HCT116 (cell line): ENCODE results near the gene IGFALS. TPM values are rescaled to one million over a fixed set of nuclear protein-coding genes. Genes with fewer than 3 reads are reported as not detected.

Source experiments
- ATAC-seq: fragments of 200-7000 bp; cut with Tn5 transposase; 2 replicates; pipeline ENCODE4 v1.9.1; 2020; ENCODE audit warnings: mild to moderate bottlenecking, moderate library complexity
- BruUV-seq: library from RNA; stranded (reverse); fragments of 400-500 nt; replicated peaks from 2 replicates; lab custom pipeline; 2021; lab: Mats Ljungman, UMichigan
- CTCF ChIA-PET: fragments of 300-600 bp; sonication (Branson Sonifier 250); formaldehyde crosslinking; loops from one replicate; lab custom pipeline; 2021; ENCODE audit warnings: antibody characterized with exemption; lab: Charles Lee
- POLR2A ChIA-PET: fragments of 300-600, 350-600 bp; sonication (Branson Sonifier 250); formaldehyde crosslinking; loops from one replicate; lab custom pipeline; 2021; ENCODE audit warnings: antibody characterized with exemption; lab: Charles Lee
- RAD21 ChIA-PET, 2 experiments: fragments of 300-600 bp; sonication (Branson Sonifier 250); formaldehyde crosslinking; loops; one replicate each; lab custom pipeline; 2023; ENCODE audit warnings: low total read pairs in 2 of 2; ENCODE audit not compliant: uncharacterized antibody in 2 of 2, unreplicated experiment in 2 of 2, low non-redundant PET in 1 of 2; lab: Charles Lee
- DNase-seq: peaks from one replicate; pipeline ENCODE4 v3.0.0-alpha.2; 2010; ENCODE audit warnings: low read depth, low spot score
- H2AFZ ChIP-seq: fragments of 200-600 bp; shearing (Covaris generic), sonication (generic); 2 replicates; pipeline ENCODE4 v1.6.1; 2017; ENCODE audit warnings: low read depth, mixed run types, mixed read lengths, antibody characterized with exemption, low read length; ENCODE audit not compliant: poor library complexity, severe bottlenecking
- H3K27ac ChIP-seq: 2 replicates; pipeline ENCODE4 v1.5.1; 2012; ENCODE audit warnings: low read depth, low read length
- H3K27me3 ChIP-seq: fragments of 200-600 bp; sonication (generic); 2 replicates; pipeline ENCODE4 v1.6.1; 2016; ENCODE audit warnings: mixed run types, low read length, mixed read lengths; ENCODE audit not compliant: insufficient read depth
- H3K36me3 ChIP-seq, 2 experiments: fragments of 200-500 bp in 1 of 2; fragments of 200-600 bp in 1 of 2; sonication (Bioruptor generic) in 1 of 2; sonication (generic) in 1 of 2; 2 replicates each; pipeline versions ENCODE4 v1.5.1 to v1.6.1; 2014 to 2016; ENCODE audit warnings: low read length in 2 of 2, inconsistent platforms in 1 of 2, mixed read lengths in 1 of 2, mixed run types in 1 of 2; ENCODE audit not compliant: insufficient read depth in 2 of 2, control insufficient read depth in 1 of 2
- H3K4me1 ChIP-seq, 2 experiments: fragments of 200-600 bp in 1 of 2; sonication (generic) in 1 of 2; 2 replicates each; pipeline versions ENCODE4 v1.5.1 to v1.6.1; 2012 to 2017; ENCODE audit warnings: low read length in 2 of 2, inconsistent platforms in 1 of 2, mild to moderate bottlenecking in 1 of 2, mixed read lengths in 1 of 2, mixed run types in 1 of 2, moderate library complexity in 1 of 2; ENCODE audit not compliant: insufficient read depth in 2 of 2, control insufficient read depth in 1 of 2
- H3K4me2 ChIP-seq: fragments of 200-600 bp; sonication (generic); 2 replicates; pipeline ENCODE4 v1.6.1; 2017; ENCODE audit warnings: mixed run types, low read length, mixed read lengths
- H3K4me3 ChIP-seq, 2 experiments: fragments of 200-600 bp in 1 of 2; sonication (generic) in 1 of 2; replicated peaks in 1 of 2; 2 replicates each; pipeline ENCODE4 v1.5.1; 2011 to 2016; ENCODE audit warnings: low read length in 2 of 2, control low read depth in 1 of 2, low read depth in 1 of 2, mild to moderate bottlenecking in 1 of 2, mixed read lengths in 1 of 2, mixed run types in 1 of 2
- H3K79me2 ChIP-seq: fragments of 200-600 bp; sonication (generic); 2 replicates; pipeline ENCODE4 v1.6.1; 2017; ENCODE audit warnings: mild to moderate bottlenecking, mixed run types, low read length, moderate library complexity, mixed read lengths; ENCODE audit not compliant: insufficient read depth
- H3K9ac ChIP-seq: fragments of 200-600 bp; sonication (generic); 2 replicates; pipeline ENCODE4 v1.6.1; 2016; ENCODE audit warnings: low read length, mixed read lengths
- H3K9me2 ChIP-seq: fragments of 200-600 bp; sonication (generic), shearing (Covaris generic); 2 replicates; pipeline ENCODE4 v1.6.1; 2017; ENCODE audit warnings: mixed run types, mild to moderate bottlenecking, moderate library complexity; ENCODE audit not compliant: insufficient read depth
- H3K9me3 ChIP-seq, 2 experiments: fragments of 200-500 bp in 1 of 2; fragments of 200-600 bp in 1 of 2; sonication (Bioruptor generic) in 1 of 2; sonication (generic) in 1 of 2; 2 replicates each; pipeline ENCODE4 v1.6.1; 2014 to 2017; ENCODE audit warnings: low read length in 2 of 2, mixed read lengths in 2 of 2, inconsistent platforms in 1 of 2, low read depth in 1 of 2, mild to moderate bottlenecking in 1 of 2, mixed run types in 1 of 2, moderate library complexity in 1 of 2; ENCODE audit not compliant: control insufficient read depth in 1 of 2, insufficient read depth in 1 of 2
- H4K20me1 ChIP-seq: fragments of 200-600 bp; sonication (generic), shearing (Covaris generic); 2 replicates; pipeline ENCODE4 v1.6.1; 2017; ENCODE audit warnings: mixed run types, mild to moderate bottlenecking, moderate library complexity; ENCODE audit not compliant: insufficient read depth
- CBX3 ChIP-seq: IDR thresholded peaks from 2 replicates; pipeline ENCODE4 v1.6.1; 2012; ENCODE audit warnings: low read depth
- CEBPB ChIP-seq: IDR thresholded peaks from 2 replicates; pipeline ENCODE4 v1.6.1; 2012; ENCODE audit warnings: low read depth
- EGR1 ChIP-seq: IDR thresholded peaks from 2 replicates; pipeline ENCODE4 v1.6.1; 2012; ENCODE audit warnings: low read depth
- ELF1 ChIP-seq: IDR thresholded peaks from 2 replicates; pipeline ENCODE4 v1.6.1; 2012; ENCODE audit warnings: low read depth, borderline replicate concordance
- JUND ChIP-seq: IDR thresholded peaks from 2 replicates; pipeline ENCODE4 v1.6.1; 2012
- POLR2A ChIP-seq: IDR thresholded peaks from 2 replicates; pipeline ENCODE4 v1.7.0; 2011; ENCODE audit warnings: borderline replicate concordance; ENCODE audit not compliant: insufficient read depth, insufficient read length; ENCODE audit errors: extremely low read depth
- RAD21 ChIP-seq: IDR thresholded peaks from 2 replicates; pipeline ENCODE4 v1.6.1; 2012; ENCODE audit warnings: low read depth, mild to moderate bottlenecking
- SRF ChIP-seq: IDR thresholded peaks from 2 replicates; pipeline ENCODE4 v1.6.1; 2012; ENCODE audit warnings: low read depth
- ZFX ChIP-seq: fragments of 450-650 bp; IDR thresholded peaks from 2 replicates; pipeline ENCODE4 v1.6.1; 2017
- ZNF274 ChIP-seq: fragments of 200-500 bp; sonication (Bioruptor generic); IDR thresholded peaks from 2 replicates; pipeline ENCODE4 v1.6.1; 2014; ENCODE audit warnings: mild to moderate bottlenecking, low read depth, low read length, inconsistent platforms
- intact Hi-C: fragments of 100-400 bp; cut with micrococcal nuclease; formaldehyde crosslinking; loops from 2 replicates; pipeline ENCODE4 v1.10.0; 2022
- total RNA-seq: library from RNA; stranded (reverse); gene quantifications from one replicate; pipeline ENCODE4 v1.2.1, GENCODE V29; 2021; ENCODE audit not compliant: unreplicated experiment
- TF ChIP-seq, protein P1 (sequence below), 3 experiments: fragments of 200-600 bp in 1 of 3; sonication (generic) in 1 of 3; IDR thresholded peaks in 2 of 3; conservative IDR thresholded peaks in 1 of 3; 2 replicates each; pipeline ENCODE4 v1.5.1; 2012 to 2017; ENCODE audit warnings: low read depth in 2 of 3, low read length in 2 of 3, antibody characterized with exemption in 1 of 3, borderline replicate concordance in 1 of 3, control low read depth in 1 of 3, mild to moderate bottlenecking in 1 of 3, mixed read lengths in 1 of 3, mixed run types in 1 of 3, moderate library complexity in 1 of 3; ENCODE audit not compliant: insufficient read depth in 1 of 3
- TF ChIP-seq, protein P2 (sequence below): IDR thresholded peaks from 2 replicates; pipeline ENCODE4 v1.6.1; 2012; ENCODE audit warnings: low read depth

The IGFALS gene
- total RNA-seq, 1 experiment from 2014 or later = 0.10 TPM

DNA sequence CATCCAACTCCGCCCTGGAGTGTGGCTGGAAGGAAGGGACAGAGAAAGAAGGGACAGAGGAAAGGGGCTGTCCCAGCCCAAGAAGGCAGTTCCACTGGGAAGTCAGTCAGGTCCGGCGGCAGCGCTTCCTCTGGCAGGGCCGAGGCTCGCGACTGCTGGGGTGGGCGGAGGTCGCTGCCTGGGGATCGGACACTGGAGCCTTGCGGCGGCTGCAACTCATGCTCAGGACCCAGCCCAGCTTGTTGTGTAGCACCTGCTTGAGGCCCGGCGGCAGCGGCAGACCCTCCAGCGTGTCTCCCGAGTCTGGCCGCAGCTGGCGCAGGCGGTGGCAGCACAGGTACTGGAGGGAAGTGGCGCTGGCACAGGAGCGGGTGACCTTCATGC is 16.5 kb downstream of the IGFALS start:
- TF ChIP-seq ZFX = no peak
- TF ChIP-seq CBX3 = no peak
- no peak for TF ChIP-seq JUND
- TF ChIP-seq, protein P1, sequence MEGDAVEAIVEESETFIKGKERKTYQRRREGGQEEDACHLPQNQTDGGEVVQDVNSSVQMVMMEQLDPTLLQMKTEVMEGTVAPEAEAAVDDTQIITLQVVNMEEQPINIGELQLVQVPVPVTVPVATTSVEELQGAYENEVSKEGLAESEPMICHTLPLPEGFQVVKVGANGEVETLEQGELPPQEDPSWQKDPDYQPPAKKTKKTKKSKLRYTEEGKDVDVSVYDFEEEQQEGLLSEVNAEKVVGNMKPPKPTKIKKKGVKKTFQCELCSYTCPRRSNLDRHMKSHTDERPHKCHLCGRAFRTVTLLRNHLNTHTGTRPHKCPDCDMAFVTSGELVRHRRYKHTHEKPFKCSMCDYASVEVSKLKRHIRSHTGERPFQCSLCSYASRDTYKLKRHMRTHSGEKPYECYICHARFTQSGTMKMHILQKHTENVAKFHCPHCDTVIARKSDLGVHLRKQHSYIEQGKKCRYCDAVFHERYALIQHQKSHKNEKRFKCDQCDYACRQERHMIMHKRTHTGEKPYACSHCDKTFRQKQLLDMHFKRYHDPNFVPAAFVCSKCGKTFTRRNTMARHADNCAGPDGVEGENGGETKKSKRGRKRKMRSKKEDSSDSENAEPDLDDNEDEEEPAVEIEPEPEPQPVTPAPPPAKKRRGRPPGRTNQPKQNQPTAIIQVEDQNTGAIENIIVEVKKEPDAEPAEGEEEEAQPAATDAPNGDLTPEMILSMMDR (IDR thresholded peaks at IDR 0.05 in 2 of 3, conservative IDR thresholded peaks at IDR 0.05 in 1 of 3; ENCODE audit: borderline replicate concordance in 1 of 3, insufficient read depth in 1 of 3, low read depth in 2 of 3, low read length in 2 of 3) = no peak
- TF ChIP-seq EGR1 = no peak
- TF ChIP-seq POLR2A = no peak
- no peak for TF ChIP-seq SRF
- TF ChIP-seq, protein P2, sequence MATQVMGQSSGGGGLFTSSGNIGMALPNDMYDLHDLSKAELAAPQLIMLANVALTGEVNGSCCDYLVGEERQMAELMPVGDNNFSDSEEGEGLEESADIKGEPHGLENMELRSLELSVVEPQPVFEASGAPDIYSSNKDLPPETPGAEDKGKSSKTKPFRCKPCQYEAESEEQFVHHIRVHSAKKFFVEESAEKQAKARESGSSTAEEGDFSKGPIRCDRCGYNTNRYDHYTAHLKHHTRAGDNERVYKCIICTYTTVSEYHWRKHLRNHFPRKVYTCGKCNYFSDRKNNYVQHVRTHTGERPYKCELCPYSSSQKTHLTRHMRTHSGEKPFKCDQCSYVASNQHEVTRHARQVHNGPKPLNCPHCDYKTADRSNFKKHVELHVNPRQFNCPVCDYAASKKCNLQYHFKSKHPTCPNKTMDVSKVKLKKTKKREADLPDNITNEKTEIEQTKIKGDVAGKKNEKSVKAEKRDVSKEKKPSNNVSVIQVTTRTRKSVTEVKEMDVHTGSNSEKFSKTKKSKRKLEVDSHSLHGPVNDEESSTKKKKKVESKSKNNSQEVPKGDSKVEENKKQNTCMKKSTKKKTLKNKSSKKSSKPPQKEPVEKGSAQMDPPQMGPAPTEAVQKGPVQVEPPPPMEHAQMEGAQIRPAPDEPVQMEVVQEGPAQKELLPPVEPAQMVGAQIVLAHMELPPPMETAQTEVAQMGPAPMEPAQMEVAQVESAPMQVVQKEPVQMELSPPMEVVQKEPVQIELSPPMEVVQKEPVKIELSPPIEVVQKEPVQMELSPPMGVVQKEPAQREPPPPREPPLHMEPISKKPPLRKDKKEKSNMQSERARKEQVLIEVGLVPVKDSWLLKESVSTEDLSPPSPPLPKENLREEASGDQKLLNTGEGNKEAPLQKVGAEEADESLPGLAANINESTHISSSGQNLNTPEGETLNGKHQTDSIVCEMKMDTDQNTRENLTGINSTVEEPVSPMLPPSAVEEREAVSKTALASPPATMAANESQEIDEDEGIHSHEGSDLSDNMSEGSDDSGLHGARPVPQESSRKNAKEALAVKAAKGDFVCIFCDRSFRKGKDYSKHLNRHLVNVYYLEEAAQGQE = no peak
- no peak for TF ChIP-seq RAD21
- TF ChIP-seq ZNF274 = no peak
- TF ChIP-seq ELF1 = no peak
- no peak for TF ChIP-seq CEBPB
- TF ChIP-seq, all 23 proteins: peak for 0
- ATAC-seq (no peak), DNase-seq (no peak)
- intact Hi-C loops = no loop called here
- peaks cover 0 to 5% of the 10 kb centered on the region in 2 experiments; a peak in 3 of 4 replicates for H3K36me3 ChIP-seq
- RAD21 ChIA-PET = no interaction called here
- H3K9me2 ChIP-seq = no peaks in the 10 kb centered on the region
- BruUV-seq = no TSS peak
- no peak overlapping the region for H2AFZ ChIP-seq
- no peak overlapping the region for H3K4me3 ChIP-seq
- peaks cover 38% of the 10 kb centered on the region for H3K79me2 ChIP-seq
- H3K4me1 ChIP-seq = peaks cover 6 to 29% of the 10 kb centered on the region in 2 experiments
- H4K20me1 ChIP-seq = no peaks in the 10 kb centered on the region
- H3K9me3 ChIP-seq = no peaks in the 10 kb centered on the region
- POLR2A ChIA-PET = no interaction called here
- no peak overlapping the region for H3K27ac ChIP-seq
- no peak overlapping the region for H3K4me2 ChIP-seq
- no peaks in the 10 kb centered on the region for H3K27me3 ChIP-seq
- H3K9ac ChIP-seq = no peak overlapping the region
- CTCF ChIA-PET = no interaction called here
